Smooth muscle cell (in vitro differentiated cells): ENCODE results near the gene VWA3B. TPM values are rescaled to one million over a fixed set of nuclear protein-coding genes. Genes with fewer than 3 reads are reported as not detected.

Experiments used
- DNase-seq: peaks from one replicate; lab custom pipeline; 2025; ENCODE audit not compliant: unreplicated experiment; lab: John Stamatoyannopoulos, UW
- H2AFZ ChIP-seq: fragments of 200-600 bp; sonication (generic); 2 replicates; pipeline ENCODE4 v1.6.0; 2016; ENCODE audit warnings: antibody characterized with exemption, low read depth, mild to moderate bottlenecking
- H3F3A ChIP-seq: fragments of 200-600 bp; sonication (generic); 2 replicates; pipeline ENCODE4 v1.6.0; 2017; ENCODE audit warnings: antibody characterized with exemption, low read depth
- H3K27ac ChIP-seq: fragments of 200-600 bp; sonication (generic); 2 replicates; pipeline ENCODE4 v1.5.1; 2016; ENCODE audit warnings: low read depth, mild to moderate bottlenecking
- H3K27me3 ChIP-seq: fragments of 200-600 bp; sonication (generic); 2 replicates; pipeline ENCODE4 v1.6.1; 2016; ENCODE audit warnings: low read depth, mild to moderate bottlenecking
- H3K36me3 ChIP-seq: fragments of 200-600 bp; sonication (generic); 2 replicates; pipeline ENCODE4 v1.5.1; 2016; ENCODE audit warnings: low read depth
- H3K4me1 ChIP-seq: fragments of 200-600 bp; sonication (generic); 2 replicates; pipeline ENCODE4 v1.5.1; 2016; ENCODE audit warnings: low read depth
- H3K4me2 ChIP-seq: fragments of 200-600 bp; sonication (generic); 2 replicates; pipeline ENCODE4 v1.6.0; 2016; ENCODE audit warnings: mild to moderate bottlenecking
- H3K4me3 ChIP-seq: fragments of 200-600 bp; sonication (generic); 2 replicates; pipeline ENCODE4 v1.5.1; 2016; ENCODE audit warnings: mild to moderate bottlenecking
- H3K79me2 ChIP-seq: fragments of 200-600 bp; sonication (generic); 2 replicates; pipeline ENCODE4 v1.6.0; 2016; ENCODE audit warnings: low read depth, mild to moderate bottlenecking
- H3K9ac ChIP-seq: fragments of 200-600 bp; sonication (generic); 2 replicates; pipeline ENCODE4 v1.6.0; 2016; ENCODE audit warnings: low read depth
- H3K9me3 ChIP-seq: fragments of 200-600 bp; sonication (generic); replicated peaks from 2 replicates; pipeline ENCODE4 v1.5.1; 2016; ENCODE audit warnings: low read depth
- H4K20me1 ChIP-seq: fragments of 200-600 bp; sonication (generic); 2 replicates; pipeline ENCODE4 v1.6.0; 2016; ENCODE audit warnings: low read depth
- WGBS: methylation state at CpG from one replicate; pipeline ENCODE4 v1.1.7; 2016; ENCODE audit warnings: low lambda C conversion rate; 5-methylcytosine and 5-hydroxymethylcytosine counted together
- polyA plus RNA-seq: library from polyadenylated mRNA; unstranded; fragments of >200 nt; fragmentation: Nextera tagmentation; extraction: Ambion mirVana; gene quantifications from 2 replicates; pipeline ENCODE4 v1.2.1, GENCODE V29; 2016
- total RNA-seq: library from RNA; depleted of rRNA; stranded (reverse); fragments of >200 nt; gene quantifications from 2 replicates; pipeline ENCODE4 v1.2.3, GENCODE V29; 2014
- TF ChIP-seq, protein P1 (sequence below): fragments of 200-600 bp; sonication (generic); IDR thresholded peaks from 2 replicates; pipeline ENCODE4 v1.5.1; 2017; ENCODE audit warnings: borderline replicate concordance, mild to moderate bottlenecking, antibody characterized with exemption; ENCODE audit not compliant: insufficient read depth, poor library complexity, severe bottlenecking

Gene VWA3B
- total and polyA plus RNA-seq, 2 experiments from 2014 or later: not detected

DNA sequence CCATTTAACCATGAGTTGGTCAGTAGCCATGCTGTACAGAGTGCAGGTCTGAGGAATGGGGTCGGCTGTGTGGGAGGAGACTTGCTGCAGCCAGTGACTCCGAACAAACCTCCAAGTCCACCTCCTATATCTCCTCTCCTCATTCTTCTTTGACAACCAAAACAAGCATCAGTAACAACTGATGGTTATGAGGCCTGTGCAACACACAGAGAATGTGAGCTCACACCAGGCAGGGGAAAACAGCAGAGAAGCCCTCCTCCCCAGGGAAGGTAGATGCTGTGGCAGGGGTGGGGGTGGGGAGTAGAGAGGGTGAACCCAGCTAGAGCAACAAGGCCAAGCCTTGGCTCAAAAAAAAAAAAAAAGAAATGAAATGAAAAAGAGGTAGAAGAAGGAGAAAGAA, 247.0 kb downstream of the VWA3B start:
- Histone ChIP-seq H4K20me1 (no peaks in the 10 kb centered on the region), H3K4me2 (peak overlapping the region; percentile 72), H3F3A (no peaks in the 10 kb centered on the region), H3K9me3 (no peaks in the 10 kb centered on the region), H2AFZ (no peak overlapping the region), H3K27me3 (no peaks in the 10 kb centered on the region), H3K27ac (peak overlapping the region; percentile 60), H3K9ac (no peak overlapping the region), H3K36me3 (no peaks in the 10 kb centered on the region), H3K4me3 (no peak overlapping the region), H3K79me2 (no peaks in the 10 kb centered on the region), H3K4me1 (peaks cover 9% of the 10 kb centered on the region)
- TF ChIP-seq, protein P1, sequence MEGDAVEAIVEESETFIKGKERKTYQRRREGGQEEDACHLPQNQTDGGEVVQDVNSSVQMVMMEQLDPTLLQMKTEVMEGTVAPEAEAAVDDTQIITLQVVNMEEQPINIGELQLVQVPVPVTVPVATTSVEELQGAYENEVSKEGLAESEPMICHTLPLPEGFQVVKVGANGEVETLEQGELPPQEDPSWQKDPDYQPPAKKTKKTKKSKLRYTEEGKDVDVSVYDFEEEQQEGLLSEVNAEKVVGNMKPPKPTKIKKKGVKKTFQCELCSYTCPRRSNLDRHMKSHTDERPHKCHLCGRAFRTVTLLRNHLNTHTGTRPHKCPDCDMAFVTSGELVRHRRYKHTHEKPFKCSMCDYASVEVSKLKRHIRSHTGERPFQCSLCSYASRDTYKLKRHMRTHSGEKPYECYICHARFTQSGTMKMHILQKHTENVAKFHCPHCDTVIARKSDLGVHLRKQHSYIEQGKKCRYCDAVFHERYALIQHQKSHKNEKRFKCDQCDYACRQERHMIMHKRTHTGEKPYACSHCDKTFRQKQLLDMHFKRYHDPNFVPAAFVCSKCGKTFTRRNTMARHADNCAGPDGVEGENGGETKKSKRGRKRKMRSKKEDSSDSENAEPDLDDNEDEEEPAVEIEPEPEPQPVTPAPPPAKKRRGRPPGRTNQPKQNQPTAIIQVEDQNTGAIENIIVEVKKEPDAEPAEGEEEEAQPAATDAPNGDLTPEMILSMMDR: no peak
- WGBS: 63% methylated on average over 2 of the region's 2 CpGs
- DNase-seq: no peak

DNA sequence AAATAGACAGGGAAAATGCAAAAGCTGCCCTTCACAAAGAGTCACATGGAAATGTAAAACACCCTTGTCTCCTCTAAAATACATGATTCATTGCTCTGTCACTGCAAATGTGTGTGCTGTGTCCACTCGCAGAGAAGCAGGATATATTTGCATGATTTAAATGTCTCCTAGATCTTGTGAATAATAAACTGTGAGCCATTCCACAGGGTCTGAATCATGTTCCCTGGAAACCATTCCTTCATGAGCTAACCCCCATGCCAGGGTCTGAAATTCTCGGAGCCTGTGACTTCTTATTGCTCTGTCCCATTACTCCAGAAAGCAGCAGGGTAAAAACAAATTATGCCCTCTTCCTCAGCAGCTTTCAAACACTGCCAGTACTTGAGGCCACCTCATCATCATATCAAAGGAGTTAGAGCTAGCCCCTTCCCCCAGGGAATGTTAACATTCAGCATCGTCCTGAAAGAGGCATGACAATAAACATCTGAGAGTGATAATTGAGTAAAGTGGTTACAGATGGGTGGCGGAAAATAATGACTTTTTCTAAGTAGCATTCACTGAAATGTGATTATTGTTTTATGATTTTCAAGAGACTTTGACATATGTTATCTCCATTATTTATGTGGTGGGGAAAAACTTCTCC, 247.6 kb downstream of the VWA3B start:
- Histone ChIP-seq H3K4me2 (peak overlapping the region; percentile 72), H3K9ac (no peak overlapping the region), H2AFZ (peak overlapping the region; percentile 47)

DNA sequence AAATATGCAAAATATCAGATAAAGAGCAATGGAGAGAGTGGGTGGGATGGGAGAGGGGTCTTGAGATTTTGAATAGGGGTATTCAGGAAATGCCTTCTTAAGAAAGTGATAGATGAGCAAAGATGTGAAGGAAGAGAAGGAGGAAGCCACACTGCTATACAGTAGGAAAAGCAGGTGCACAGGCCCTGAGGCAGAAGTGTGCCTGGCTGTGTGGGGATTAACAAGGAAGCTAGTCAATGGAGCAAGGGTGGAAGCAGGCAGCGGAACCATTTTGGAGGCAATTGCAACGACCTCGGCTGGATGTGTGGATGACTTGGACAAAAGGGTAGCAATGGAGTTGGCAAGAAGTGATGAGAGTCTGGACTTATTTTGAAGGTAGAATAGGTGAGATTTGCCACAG, 248.3 kb downstream of the VWA3B start:
- H3K4me1 ChIP-seq: peaks cover 9% of the 10 kb centered on the region
- no peak overlapping the region for H2AFZ ChIP-seq
- no peak overlapping the region for H3K9ac ChIP-seq
- H3K79me2 ChIP-seq: no peaks in the 10 kb centered on the region
- H4K20me1 ChIP-seq: no peaks in the 10 kb centered on the region
- H3K36me3 ChIP-seq: no peaks in the 10 kb centered on the region
- H3F3A ChIP-seq: no peaks in the 10 kb centered on the region
- H3K9me3 ChIP-seq: no peaks in the 10 kb centered on the region
- H3K27ac ChIP-seq: no peak overlapping the region
- 76% methylated on average over 3 of the region's 3 CpGs for WGBS
- TF ChIP-seq, protein P1: no peak
- no peak overlapping the region for H3K4me2 ChIP-seq
- no peak overlapping the region for H3K4me3 ChIP-seq
- no peak for DNase-seq
- no peaks in the 10 kb centered on the region for H3K27me3 ChIP-seq

More for the DNA sequence above, 247.6 kb downstream of the VWA3B start:
- Histone ChIP-seq H3K4me3 (no peak overlapping the region), H3F3A (no peaks in the 10 kb centered on the region), H3K36me3 (no peaks in the 10 kb centered on the region), H3K79me2 (no peaks in the 10 kb centered on the region), H4K20me1 (no peaks in the 10 kb centered on the region), H3K4me1 (peaks cover 9% of the 10 kb centered on the region), H3K27me3 (no peaks in the 10 kb centered on the region), H3K9me3 (no peaks in the 10 kb centered on the region), H3K27ac (peak overlapping the region; percentile 60)
- WGBS: 6% methylated on average over 4 of the region's 4 CpGs
- DNase-seq: no peak
- TF ChIP-seq, protein P1: no peak

DNA sequence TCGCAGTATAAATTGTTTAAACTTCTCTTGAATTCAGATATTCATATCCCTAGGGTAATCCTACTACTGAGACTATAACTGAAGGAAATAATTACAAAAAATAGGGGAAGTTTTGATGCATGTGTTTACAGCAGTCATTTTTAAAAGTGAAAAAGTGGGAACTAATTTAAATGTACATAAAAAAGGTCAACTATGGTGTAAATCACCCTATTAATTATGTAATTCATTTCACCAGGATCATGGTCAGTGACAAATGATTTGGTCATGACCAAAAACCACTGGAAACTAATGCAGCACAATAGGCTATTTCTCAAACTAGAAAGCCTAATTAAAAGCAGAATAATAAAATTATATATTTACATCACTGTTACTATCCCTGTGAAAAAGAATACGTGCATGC, 254.3 kb downstream of the VWA3B start:
- H3K4me1 ChIP-seq: peaks cover 2% of the 10 kb centered on the region
- peaks cover 36% of the 10 kb centered on the region for H3K27me3 ChIP-seq
- no peak overlapping the region for H3K4me3 ChIP-seq
- no peak overlapping the region for H3K4me2 ChIP-seq
- DNase-seq: no peak
- no peak overlapping the region for H3K9ac ChIP-seq
- H4K20me1 ChIP-seq: no peaks in the 10 kb centered on the region
- no peak overlapping the region for H2AFZ ChIP-seq
- WGBS: 64% methylated on average over 2 of the region's 2 CpGs
- no peaks in the 10 kb centered on the region for H3K79me2 ChIP-seq
- H3K27ac ChIP-seq: no peak overlapping the region
- H3K9me3 ChIP-seq: no peaks in the 10 kb centered on the region
- no peaks in the 10 kb centered on the region for H3K36me3 ChIP-seq
- TF ChIP-seq, protein P1: no peak
- H3F3A ChIP-seq: no peaks in the 10 kb centered on the region
